ENCODE measurements around the gene FARP1.

DNA sequence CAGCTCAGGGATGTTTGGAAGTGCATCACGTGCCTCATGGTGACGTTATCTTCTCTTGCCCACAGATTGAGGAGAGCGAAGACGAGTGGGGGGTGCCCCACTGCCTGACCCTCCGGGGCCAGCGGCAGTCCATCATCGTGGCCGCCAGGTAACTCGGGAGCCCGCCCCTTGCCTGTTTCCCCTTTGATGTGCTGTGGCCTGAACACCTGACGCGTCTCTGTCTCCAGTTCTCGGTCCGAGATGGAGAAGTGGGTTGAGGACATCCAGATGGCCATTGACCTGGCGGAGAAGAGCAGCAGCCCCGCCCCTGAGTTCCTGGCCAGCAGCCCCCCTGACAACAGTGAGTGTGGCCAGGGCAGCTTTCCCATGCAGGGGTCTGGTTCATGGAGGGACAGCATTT, 297.0 kb downstream of the FARP1 start:
- TF ChIP-seq, protein P1, sequence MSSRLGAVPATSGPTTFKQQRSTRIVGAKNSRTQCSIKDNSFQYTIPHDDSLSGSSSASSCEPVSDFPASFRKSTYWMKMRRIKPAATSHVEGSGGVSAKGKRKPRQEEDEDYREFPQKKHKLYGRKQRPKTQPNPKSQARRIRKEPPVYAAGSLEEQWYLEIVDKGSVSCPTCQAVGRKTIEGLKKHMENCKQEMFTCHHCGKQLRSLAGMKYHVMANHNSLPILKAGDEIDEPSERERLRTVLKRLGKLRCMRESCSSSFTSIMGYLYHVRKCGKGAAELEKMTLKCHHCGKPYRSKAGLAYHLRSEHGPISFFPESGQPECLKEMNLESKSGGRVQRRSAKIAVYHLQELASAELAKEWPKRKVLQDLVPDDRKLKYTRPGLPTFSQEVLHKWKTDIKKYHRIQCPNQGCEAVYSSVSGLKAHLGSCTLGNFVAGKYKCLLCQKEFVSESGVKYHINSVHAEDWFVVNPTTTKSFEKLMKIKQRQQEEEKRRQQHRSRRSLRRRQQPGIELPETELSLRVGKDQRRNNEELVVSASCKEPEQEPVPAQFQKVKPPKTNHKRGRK (CRISPR knock-in tag; IDR thresholded peaks at IDR 0.05; ENCODE audit: borderline replicate concordance): no peak
- TF ChIP-seq, protein P2, sequence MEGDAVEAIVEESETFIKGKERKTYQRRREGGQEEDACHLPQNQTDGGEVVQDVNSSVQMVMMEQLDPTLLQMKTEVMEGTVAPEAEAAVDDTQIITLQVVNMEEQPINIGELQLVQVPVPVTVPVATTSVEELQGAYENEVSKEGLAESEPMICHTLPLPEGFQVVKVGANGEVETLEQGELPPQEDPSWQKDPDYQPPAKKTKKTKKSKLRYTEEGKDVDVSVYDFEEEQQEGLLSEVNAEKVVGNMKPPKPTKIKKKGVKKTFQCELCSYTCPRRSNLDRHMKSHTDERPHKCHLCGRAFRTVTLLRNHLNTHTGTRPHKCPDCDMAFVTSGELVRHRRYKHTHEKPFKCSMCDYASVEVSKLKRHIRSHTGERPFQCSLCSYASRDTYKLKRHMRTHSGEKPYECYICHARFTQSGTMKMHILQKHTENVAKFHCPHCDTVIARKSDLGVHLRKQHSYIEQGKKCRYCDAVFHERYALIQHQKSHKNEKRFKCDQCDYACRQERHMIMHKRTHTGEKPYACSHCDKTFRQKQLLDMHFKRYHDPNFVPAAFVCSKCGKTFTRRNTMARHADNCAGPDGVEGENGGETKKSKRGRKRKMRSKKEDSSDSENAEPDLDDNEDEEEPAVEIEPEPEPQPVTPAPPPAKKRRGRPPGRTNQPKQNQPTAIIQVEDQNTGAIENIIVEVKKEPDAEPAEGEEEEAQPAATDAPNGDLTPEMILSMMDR (IDR thresholded peaks at IDR 0.05): no peak
- TF ChIP-seq NFE2L1 (CRISPR knock-in tag; IDR thresholded peaks at IDR 0.05): no peak
- no peak for TF ChIP-seq JUN (CRISPR knock-in tag; IDR thresholded peaks at IDR 0.05)
- no peak for TF ChIP-seq NFYB (CRISPR knock-in tag; conservative IDR thresholded peaks at IDR 0.05; ENCODE audit: low read depth)
- no peak for TF ChIP-seq CBFB (CRISPR knock-in tag; IDR thresholded peaks at IDR 0.05; ENCODE audit: low read depth)
- no peak for TF ChIP-seq NR1H2 (CRISPR knock-in tag; IDR thresholded peaks at IDR 0.05)
- TF ChIP-seq E2F1 (CRISPR knock-in tag; IDR thresholded peaks at IDR 0.05): no peak

Measured in WTC11 (cell line).